Prostate gland (tissue), 2 donors: ENCODE measurements around the gene MTMR3. TPM values are rescaled to one million over a fixed set of nuclear protein-coding genes. Genes with fewer than 3 reads are reported as not detected.
"Not testable (repeated sequence)": the region's sequence is repeated elsewhere in the genome, so short reads cannot be mapped to it uniquely, and the experiment has no call there.

Source experiments
- DNase-seq: peaks from one replicate; pipeline ENCODE4 v3.0.0-alpha.2; 2019; ENCODE audit warnings: low spot score
- H3K27ac ChIP-seq, 2 donors: fragments of 200-600 bp; sonication (generic); 2 replicates each; pipeline ENCODE4 v1.5.1; 2017 to 2019
- H3K27me3 ChIP-seq: fragments of 200-600 bp; sonication (generic); replicated peaks from 2 replicates; pipeline ENCODE4 v1.5.1; 2019; ENCODE audit not compliant: insufficient read depth
- H3K36me3 ChIP-seq, 2 donors: fragments of 200-600 bp; sonication (generic); 1 replicate in 1 of 2; 2 replicates in 1 of 2; pipeline versions ENCODE4 v1.5.1 to v1.8.1; 2017 to 2019
- H3K4me1 ChIP-seq: fragments of 200-600 bp; sonication (generic); replicated peaks from 2 replicates; pipeline ENCODE4 v1.5.1; 2019
- H3K4me3 ChIP-seq, 2 donors: fragments of 200-600 bp; sonication (generic); 2 replicates each; pipeline ENCODE4 v1.5.1; 2017 to 2019
- H3K9me3 ChIP-seq: fragments of 200-600 bp; sonication (generic); 2 replicates; pipeline ENCODE4 v1.5.1; 2017
- POLR2A ChIP-seq: fragments of 450-650 bp; IDR thresholded peaks from one replicate; pipeline ENCODE4 v1.6.1; 2016; ENCODE audit warnings: antibody characterized with exemption, mild to moderate bottlenecking
- POLR2AphosphoS5 ChIP-seq: sonication (generic); formaldehyde crosslinking; IDR thresholded peaks from one replicate; pipeline ENCODE4 v1.6.1; 2017; ENCODE audit warnings: antibody characterized with exemption
- WGBS: methylation state at CpG from one replicate; pipeline ENCODE4 v1.1.5; 2018; 5-methylcytosine and 5-hydroxymethylcytosine counted together
- intact Hi-C: fragments of 100-400 bp; cut with DNase I; formaldehyde crosslinking; loops from one replicate; pipeline ENCODE4 v1.14.2; 2022
- total RNA-seq, 2 donors: library from RNA; depleted of rRNA; stranded (reverse); fragments of >200 nt; gene quantifications; one replicate each; pipeline ENCODE4 v1.1.0, GENCODE V29; 2016
- TF ChIP-seq, protein P1 (sequence below), 4 experiments: fragments of 200-600 bp in 2 of 4; fragments of 450-650 bp in 2 of 4; sonication (generic) in 2 of 4; IDR thresholded peaks; 1 replicate in 3 of 4; 2 replicates in 1 of 4; pipeline ENCODE4 v1.5.1; 2016 to 2019; ENCODE audit warnings: antibody characterized with exemption in 4 of 4, mild to moderate bottlenecking in 2 of 4, moderate library complexity in 2 of 4

The MTMR3 gene
- total RNA-seq, 2 donors from 2014 or later = 37.9 to 93.7 TPM

DNA sequence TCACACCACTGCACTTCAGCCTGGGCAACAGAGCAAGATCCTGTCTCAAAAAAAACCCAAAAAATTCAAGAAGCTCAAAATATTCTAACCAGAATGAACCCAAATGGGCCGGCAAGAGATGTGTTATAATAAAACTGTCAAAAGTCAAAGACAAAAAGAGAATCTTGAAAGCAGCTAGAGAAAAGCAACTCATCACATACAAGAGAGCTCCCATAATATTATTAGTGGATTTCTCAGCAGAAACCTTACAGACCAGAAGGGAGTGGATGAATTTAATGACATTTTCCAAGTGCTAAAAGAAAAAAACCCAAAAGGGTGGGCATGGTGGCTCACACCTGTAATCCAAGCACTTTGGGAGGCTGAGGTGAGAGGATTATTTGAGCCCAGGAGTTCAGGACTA, 174.4 kb downstream of the MTMR3 start:
- Histone ChIP-seq H3K9me3 (no peaks in the 10 kb centered on the region), H3K4me1 (no peaks in the 10 kb centered on the region), H3K27me3 (no peaks in the 10 kb centered on the region), H3K27ac (no peak overlapping the region), H3K4me3 (no peak overlapping the region), H3K36me3 (no peaks in the 10 kb centered on the region)
- no peak for DNase-seq
- intact Hi-C loops = no loop called here
- WGBS = 100% methylated on average over 1 of the region's 1 CpG
- TF ChIP-seq, protein P1, sequence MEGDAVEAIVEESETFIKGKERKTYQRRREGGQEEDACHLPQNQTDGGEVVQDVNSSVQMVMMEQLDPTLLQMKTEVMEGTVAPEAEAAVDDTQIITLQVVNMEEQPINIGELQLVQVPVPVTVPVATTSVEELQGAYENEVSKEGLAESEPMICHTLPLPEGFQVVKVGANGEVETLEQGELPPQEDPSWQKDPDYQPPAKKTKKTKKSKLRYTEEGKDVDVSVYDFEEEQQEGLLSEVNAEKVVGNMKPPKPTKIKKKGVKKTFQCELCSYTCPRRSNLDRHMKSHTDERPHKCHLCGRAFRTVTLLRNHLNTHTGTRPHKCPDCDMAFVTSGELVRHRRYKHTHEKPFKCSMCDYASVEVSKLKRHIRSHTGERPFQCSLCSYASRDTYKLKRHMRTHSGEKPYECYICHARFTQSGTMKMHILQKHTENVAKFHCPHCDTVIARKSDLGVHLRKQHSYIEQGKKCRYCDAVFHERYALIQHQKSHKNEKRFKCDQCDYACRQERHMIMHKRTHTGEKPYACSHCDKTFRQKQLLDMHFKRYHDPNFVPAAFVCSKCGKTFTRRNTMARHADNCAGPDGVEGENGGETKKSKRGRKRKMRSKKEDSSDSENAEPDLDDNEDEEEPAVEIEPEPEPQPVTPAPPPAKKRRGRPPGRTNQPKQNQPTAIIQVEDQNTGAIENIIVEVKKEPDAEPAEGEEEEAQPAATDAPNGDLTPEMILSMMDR (IDR thresholded peaks at IDR 0.05) = no peak
- TF ChIP-seq POLR2A (no peak), POLR2AphosphoS5 (no peak)

DNA sequence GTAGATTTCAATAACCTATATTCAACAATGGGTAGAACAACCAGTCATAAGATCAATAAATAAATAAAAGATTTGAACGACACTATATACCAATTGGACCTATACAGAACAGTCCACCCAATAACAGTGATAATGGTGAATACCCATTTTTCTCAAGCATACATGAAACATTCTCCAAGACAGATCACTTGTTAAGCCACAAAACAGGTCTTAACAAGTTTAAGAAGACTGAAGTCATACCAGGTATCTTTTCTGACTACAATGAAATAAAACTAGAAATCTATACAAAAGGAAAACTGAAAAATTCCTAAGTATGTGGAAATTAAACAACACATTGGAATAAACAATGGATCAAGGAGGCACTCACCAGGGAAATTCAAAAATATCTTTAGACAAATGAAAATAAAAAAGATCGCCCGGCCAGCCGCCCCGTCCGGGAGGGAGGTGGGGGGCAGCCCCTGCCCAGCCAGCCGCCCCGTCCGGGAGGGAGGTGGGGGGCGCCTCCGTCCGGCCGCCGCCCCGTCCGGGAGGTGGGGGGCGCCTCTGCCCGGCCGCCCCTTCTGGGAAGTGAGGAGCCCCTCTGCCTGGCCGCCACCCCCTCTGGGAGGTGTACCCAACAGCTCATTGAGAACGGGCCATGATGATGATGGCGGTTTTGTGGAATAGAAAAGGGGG, 176.5 kb downstream of the MTMR3 start:
- H3K4me1 ChIP-seq, H3K9me3 ChIP-seq, H3K27ac ChIP-seq, DNase-seq, H3K36me3 ChIP-seq, H3K27me3 ChIP-seq, intact Hi-C loops, H3K4me3 ChIP-seq: not testable (repeated sequence)
- 92% methylated on average over 16 of the region's 22 CpGs for WGBS

DNA sequence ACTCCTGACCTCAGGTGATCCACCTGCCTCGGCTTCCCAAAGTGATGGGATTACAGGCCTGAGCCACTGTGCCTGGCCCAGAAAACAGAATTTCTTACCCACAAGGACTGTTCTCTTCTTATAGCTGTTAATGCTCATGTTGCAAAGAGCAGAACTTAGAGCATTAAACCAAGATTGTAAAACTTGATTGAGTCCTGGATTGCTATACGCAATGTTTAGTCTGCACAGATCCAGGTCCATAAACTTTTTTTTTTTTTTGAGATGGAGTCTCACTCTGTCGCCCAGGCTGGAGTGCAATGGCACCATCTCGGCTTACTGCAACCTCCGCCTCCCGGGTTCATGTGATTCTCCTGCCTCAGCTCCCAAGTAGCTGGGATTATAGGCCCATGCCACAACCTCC, 178.1 kb downstream of the MTMR3 start:
- DNase-seq, H3K4me3 ChIP-seq, H3K27ac ChIP-seq, H3K4me1 ChIP-seq, H3K27me3 ChIP-seq, H3K36me3 ChIP-seq, H3K9me3 ChIP-seq, intact Hi-C loops: not testable (repeated sequence)
- WGBS = 86% methylated on average over 6 of the region's 6 CpGs

DNA sequence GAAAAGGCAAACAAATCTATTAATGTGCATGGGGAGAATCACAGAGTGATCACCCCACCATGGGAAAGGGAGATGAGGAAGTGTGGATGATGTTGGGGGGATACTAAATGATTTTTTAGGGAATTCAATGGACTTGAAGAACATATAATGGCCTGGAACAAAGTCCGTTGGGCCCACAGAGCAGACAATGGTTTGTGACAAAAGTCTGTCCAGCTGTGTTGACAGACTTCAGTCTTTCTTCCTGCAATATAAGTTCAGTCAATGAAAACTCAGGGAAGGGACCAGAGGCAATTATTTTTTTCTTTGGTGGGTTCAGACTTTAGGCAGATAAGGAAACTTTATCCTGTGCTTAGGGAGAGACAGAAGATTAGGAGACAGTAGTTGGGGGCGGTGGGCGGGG, 179.3 kb downstream of the MTMR3 start:
- Histone ChIP-seq H3K36me3 (no peaks in the 10 kb centered on the region), H3K4me3 (no peak overlapping the region), H3K27me3 (no peaks in the 10 kb centered on the region), H3K27ac (no peak overlapping the region), H3K4me1 (no peaks in the 10 kb centered on the region), H3K9me3 (no peaks in the 10 kb centered on the region)
- 57% methylated on average over 3 of the region's 3 CpGs for WGBS
- DNase-seq = no peak
- intact Hi-C loops = no loop called here
- TF ChIP-seq POLR2A = no peak
- no peak for TF ChIP-seq POLR2AphosphoS5
- TF ChIP-seq, protein P1 (IDR thresholded peaks at IDR 0.05) = no peak

DNA sequence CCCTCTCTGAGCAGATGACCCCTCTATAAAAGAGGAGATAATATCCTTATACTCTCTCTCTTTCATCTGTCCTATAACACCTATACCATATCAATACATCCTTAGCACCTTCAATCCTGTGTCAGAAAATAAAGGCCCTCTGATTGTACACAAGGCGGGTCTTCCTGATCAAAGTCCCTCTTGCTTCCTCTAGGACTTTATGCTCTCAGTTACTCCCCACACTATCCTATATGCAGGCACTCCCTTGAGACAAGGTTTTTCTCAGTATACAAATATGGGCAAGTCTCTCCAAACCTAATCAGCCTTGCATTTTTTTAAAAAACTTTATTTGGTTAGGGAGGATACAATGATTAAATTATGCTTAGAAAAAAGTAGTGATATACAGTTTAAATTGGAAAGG, 180.0 kb downstream of the MTMR3 start:
- 96% methylated on average over 1 of the region's 1 CpG for WGBS

DNA sequence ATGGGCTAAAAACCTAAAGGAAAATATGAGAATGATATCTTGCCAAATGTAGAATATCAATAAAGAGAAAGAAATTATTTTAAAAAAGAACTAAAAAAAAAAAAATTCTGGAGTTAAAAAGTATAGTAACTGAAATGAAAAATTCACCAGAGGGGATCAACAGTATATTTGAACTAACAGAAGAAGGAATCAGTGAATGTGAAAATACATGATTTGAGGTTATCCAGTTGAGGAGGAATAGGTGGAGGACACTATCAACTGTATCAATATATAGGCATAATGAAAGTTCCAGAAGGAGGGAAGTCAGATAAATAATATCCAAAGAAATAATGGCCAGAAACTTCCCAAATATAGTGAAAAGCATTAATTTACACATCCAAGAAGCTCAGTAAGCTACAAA, 181.2 kb downstream of the MTMR3 start:
- TF ChIP-seq POLR2AphosphoS5 (no peak), POLR2A (no peak)
- TF ChIP-seq, protein P1 (IDR thresholded peaks at IDR 0.05) = no peak
- no peaks in the 10 kb centered on the region for H3K27me3 ChIP-seq
- intact Hi-C loops = no loop called here

More for the DNA sequence above, 180.0 kb downstream of the MTMR3 start:
- Histone ChIP-seq H3K4me3 (no peak overlapping the region), H3K36me3 (no peaks in the 10 kb centered on the region), H3K4me1 (no peaks in the 10 kb centered on the region), H3K27me3 (no peaks in the 10 kb centered on the region), H3K9me3 (no peaks in the 10 kb centered on the region), H3K27ac (no peak overlapping the region)
- DNase-seq = no peak
- intact Hi-C loops = no loop called here
- TF ChIP-seq, protein P1 (IDR thresholded peaks at IDR 0.05) = no peak
- TF ChIP-seq POLR2AphosphoS5 (no peak), POLR2A (no peak)

More for the DNA sequence above, 181.2 kb downstream of the MTMR3 start:
- no peaks in the 10 kb centered on the region for H3K4me1 ChIP-seq
- DNase-seq = no peak
- no peaks in the 10 kb centered on the region for H3K36me3 ChIP-seq
- H3K4me3 ChIP-seq = no peak overlapping the region
- H3K9me3 ChIP-seq = no peaks in the 10 kb centered on the region
- H3K27ac ChIP-seq = no peak overlapping the region
